DND-41 (cell line): Measurements from ENCODE around the gene FAT1.

Experiments used
- ATAC-seq: fragments of 200-7000 bp; cut with Tn5 transposase; 3 replicates; pipeline ENCODE4 v1.9.1; 2021; ENCODE audit warnings: low read depth; ENCODE audit not compliant: insufficient read depth
- DNase-seq: peaks from one replicate; pipeline ENCODE4 v3.0.0-alpha.2; 2020
- H2AFZ ChIP-seq: 2 replicates; pipeline ENCODE4 v1.6.0; 2012; ENCODE audit warnings: low read depth, low read length
- H3K27ac ChIP-seq: 2 replicates; pipeline ENCODE4 v1.5.1; 2012; ENCODE audit warnings: low read length, inconsistent platforms
- H3K27me3 ChIP-seq: fragments of 200-600 bp; sonication (generic); 2 replicates; pipeline ENCODE4 v1.6.0; 2012; ENCODE audit warnings: low read length, mild to moderate bottlenecking, inconsistent platforms; ENCODE audit not compliant: insufficient read depth, poor library complexity
- H3K36me3 ChIP-seq: 2 replicates; pipeline ENCODE4 v1.5.1; 2012; ENCODE audit warnings: low read length, inconsistent platforms; ENCODE audit not compliant: insufficient read depth
- H3K4me1 ChIP-seq: 2 replicates; pipeline ENCODE4 v1.5.1; 2012; ENCODE audit warnings: mild to moderate bottlenecking, low read length; ENCODE audit not compliant: insufficient read depth
- H3K4me2 ChIP-seq: 2 replicates; pipeline ENCODE4 v1.6.0; 2012; ENCODE audit warnings: mild to moderate bottlenecking, moderate library complexity, low read length, inconsistent platforms; ENCODE audit not compliant: insufficient read depth
- H3K4me3 ChIP-seq, 2 experiments: fragments of 200-600 bp in 1 of 2; shearing (Covaris generic) in 1 of 2; 2 replicates each; pipeline ENCODE4 v1.5.1; 2012 to 2016; ENCODE audit warnings: inconsistent platforms in 2 of 2, low read length in 2 of 2, mild to moderate bottlenecking in 2 of 2, low read depth in 1 of 2, moderate library complexity in 1 of 2
- H3K79me2 ChIP-seq: 2 replicates; pipeline ENCODE4 v1.6.0; 2012; ENCODE audit warnings: low read length, inconsistent platforms; ENCODE audit not compliant: insufficient read depth
- H3K9ac ChIP-seq: 2 replicates; pipeline ENCODE4 v1.6.0; 2012; ENCODE audit warnings: low read depth, mild to moderate bottlenecking, inconsistent platforms, low read length, moderate library complexity
- H3K9me3 ChIP-seq: 2 replicates; pipeline ENCODE4 v1.5.1; 2012; ENCODE audit warnings: low read length, moderate library complexity, mild to moderate bottlenecking, inconsistent platforms; ENCODE audit not compliant: insufficient read depth, severe bottlenecking
- H4K20me1 ChIP-seq: 2 replicates; pipeline ENCODE4 v1.6.0; 2012; ENCODE audit warnings: low read length; ENCODE audit not compliant: insufficient read depth
- CTCF ChIP-seq: IDR thresholded peaks from 2 replicates; pipeline ENCODE4 v1.5.1; 2012; ENCODE audit warnings: borderline replicate concordance, low read length, moderate library complexity, mild to moderate bottlenecking; ENCODE audit not compliant: poor library complexity, severe bottlenecking; ENCODE audit errors: extremely low read depth
- EZH2 ChIP-seq: IDR thresholded peaks from 3 replicates; pipeline ENCODE4 v1.6.1; 2012; ENCODE audit warnings: borderline replicate concordance, low read depth, mild to moderate bottlenecking, moderate library complexity, low read length, inconsistent platforms; ENCODE audit not compliant: severe bottlenecking

The FAT1 gene

GRCh38 chr4:186728631-186729271 lies 5.1 kb upstream of the FAT1 start:
- Histone ChIP-seq H3K9me3 (peaks cover 11% of the 10 kb centered on the region), H3K4me2 (no peak overlapping the region), H4K20me1 (no peaks in the 10 kb centered on the region), H3K27me3 (no peaks in the 10 kb centered on the region), H3K27ac (no peak overlapping the region), H3K79me2 (no peaks in the 10 kb centered on the region), H3K9ac (no peak overlapping the region), H2AFZ (no peak overlapping the region), H3K36me3 (no peaks in the 10 kb centered on the region), H3K4me1 (no peaks in the 10 kb centered on the region), H3K4me3 (no peak overlapping the region)
- DNase-seq, result no peak
- TF ChIP-seq EZH2 (no peak), CTCF (no peak)
- no peak for ATAC-seq

DNA sequence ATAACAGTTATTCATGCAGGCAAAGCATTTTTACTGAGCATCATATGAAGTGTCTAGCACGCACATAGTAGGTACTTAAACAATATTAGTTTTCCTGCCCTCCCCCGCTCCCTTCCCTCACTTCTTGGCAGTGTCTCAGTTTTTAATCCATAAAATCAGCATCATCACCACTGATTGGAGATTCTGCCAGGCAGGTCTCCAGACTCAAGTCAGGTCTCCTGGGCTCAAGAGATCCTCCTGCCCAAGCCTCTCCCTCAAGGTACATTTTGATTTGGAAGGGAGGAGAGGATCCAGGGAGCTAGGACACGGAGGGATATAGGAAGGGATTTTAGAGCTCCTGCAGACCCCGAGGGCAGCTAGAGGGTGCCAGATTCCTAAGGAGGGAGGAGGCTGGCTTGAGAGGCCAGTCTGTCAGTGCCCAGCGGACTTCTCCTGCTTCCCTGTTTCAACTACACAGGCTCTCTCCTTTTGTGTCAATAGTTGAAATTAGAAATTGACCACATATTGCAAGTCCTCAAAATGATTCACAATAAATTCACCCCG lies 4.4 kb upstream of the FAT1 start:
- Histone ChIP-seq H3K9ac (no peak overlapping the region), H3K27me3 (no peaks in the 10 kb centered on the region), H3K79me2 (no peaks in the 10 kb centered on the region), H3K36me3 (no peaks in the 10 kb centered on the region), H3K4me2 (no peak overlapping the region), H4K20me1 (no peaks in the 10 kb centered on the region), H2AFZ (no peak overlapping the region), H3K4me3 (no peak overlapping the region), H3K4me1 (no peaks in the 10 kb centered on the region), H3K9me3 (peaks cover 11% of the 10 kb centered on the region), H3K27ac (no peak overlapping the region)
- no peak for ATAC-seq
- DNase-seq, result no peak
- TF ChIP-seq CTCF (no peak), EZH2 (no peak)

DNA sequence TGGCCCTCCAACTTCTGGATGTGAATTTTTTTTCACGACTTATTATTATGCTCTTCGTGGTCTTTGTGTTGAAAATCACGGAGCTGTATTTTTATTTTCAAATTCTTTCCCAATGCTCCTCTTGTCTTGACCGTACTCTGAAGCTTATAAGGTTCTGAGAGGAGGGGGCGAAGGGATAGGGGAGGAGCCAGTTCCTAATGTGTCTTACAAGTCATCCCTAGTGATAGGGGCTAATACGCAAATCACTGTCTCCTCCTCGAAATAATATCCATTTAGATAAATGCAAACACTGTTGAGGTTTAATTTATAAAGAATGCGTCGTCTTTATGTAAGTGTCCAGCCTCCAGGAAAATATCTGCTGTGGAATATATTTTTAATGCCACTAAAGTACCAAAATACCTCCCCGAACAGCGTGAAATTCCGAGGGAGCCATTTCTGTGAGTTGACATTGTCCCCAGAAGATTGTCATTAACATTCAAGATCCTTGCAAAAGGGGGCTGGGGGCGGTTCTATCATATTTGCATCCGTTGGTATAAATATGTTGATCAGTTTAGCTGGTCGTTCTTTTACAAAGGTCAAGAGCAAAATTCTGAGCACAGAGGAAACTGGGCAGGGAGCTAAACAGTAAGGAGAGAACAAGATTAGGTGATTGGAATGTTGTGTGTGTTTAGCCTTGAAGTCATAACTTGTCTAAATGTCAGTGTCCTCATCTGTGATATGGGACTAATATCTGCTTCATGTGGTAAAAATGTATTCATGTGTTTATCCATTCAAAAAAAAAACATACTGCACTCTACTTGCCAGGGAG lies 3.7 kb upstream of the FAT1 start:
- DNase-seq (no peak), ATAC-seq (no peak)
- H3K4me2 ChIP-seq, result no peak overlapping the region
- no peaks in the 10 kb centered on the region for H3K79me2 ChIP-seq
- peaks cover 11% of the 10 kb centered on the region for H3K9me3 ChIP-seq
- no peak overlapping the region for H3K4me3 ChIP-seq
- no peaks in the 10 kb centered on the region for H3K4me1 ChIP-seq
- no peak overlapping the region for H2AFZ ChIP-seq
- H3K9ac ChIP-seq, result no peak overlapping the region
- H3K27me3 ChIP-seq, result no peaks in the 10 kb centered on the region
- H3K36me3 ChIP-seq, result no peaks in the 10 kb centered on the region
- no peaks in the 10 kb centered on the region for H4K20me1 ChIP-seq
- TF ChIP-seq EZH2, result no peak
- no peak for TF ChIP-seq CTCF
- H3K27ac ChIP-seq, result no peak overlapping the region
